Ishikawa (cell line): ENCODE data around the gene BMS1.

Experiments
- CEBPB ChIP-seq: IDR thresholded peaks from 2 replicates; pipeline ENCODE4 v1.6.1; 2012
- CREB1 ChIP-seq: IDR thresholded peaks from 2 replicates; pipeline ENCODE4 v1.6.1; 2012; ENCODE audit warnings: low read depth
- EGR1 ChIP-seq: IDR thresholded peaks from 2 replicates; pipeline ENCODE4 v1.6.1; 2012
- EP300 ChIP-seq: IDR thresholded peaks from 2 replicates; pipeline ENCODE4 v1.6.1; 2012; ENCODE audit warnings: borderline replicate concordance
- FOXM1 ChIP-seq: IDR thresholded peaks from 2 replicates; pipeline ENCODE4 v1.6.1; 2012; ENCODE audit warnings: low read depth, borderline replicate concordance
- MAX ChIP-seq: IDR thresholded peaks from 2 replicates; pipeline ENCODE4 v1.6.1; 2012
- NFIC ChIP-seq: IDR thresholded peaks from 2 replicates; pipeline ENCODE4 v1.6.1; 2012
- RAD21 ChIP-seq: IDR thresholded peaks from 2 replicates; pipeline ENCODE4 v1.6.1; 2012; ENCODE audit warnings: low read depth
- REST ChIP-seq: IDR thresholded peaks from 2 replicates; pipeline ENCODE4 v1.6.1; 2012; ENCODE audit warnings: low read depth, mild to moderate bottlenecking
- TAF1 ChIP-seq: IDR thresholded peaks from 2 replicates; pipeline ENCODE4 v1.6.1; 2012; ENCODE audit warnings: low read depth, mild to moderate bottlenecking
- TCF12 ChIP-seq: IDR thresholded peaks from 2 replicates; pipeline ENCODE4 v1.6.1; 2012; ENCODE audit warnings: low read depth
- TEAD4 ChIP-seq: IDR thresholded peaks from 2 replicates; pipeline ENCODE4 v1.6.1; 2012
- USF1 ChIP-seq: IDR thresholded peaks from 2 replicates; pipeline ENCODE4 v1.6.1; 2012
- YY1 ChIP-seq: IDR thresholded peaks from 2 replicates; pipeline ENCODE4 v1.6.1; 2012; ENCODE audit warnings: low read depth
- ZBTB7A ChIP-seq: IDR thresholded peaks from 2 replicates; pipeline ENCODE4 v1.6.1; 2012; ENCODE audit warnings: low read depth

BMS1 gene

GRCh38 chr10:42809676-42810075 lies 27.1 kb downstream of the BMS1 start:
- TF ChIP-seq NFIC (no peak), USF1 (no peak), ZBTB7A (no peak), RAD21 (no peak), REST (no peak), TAF1 (no peak), CEBPB (no peak), MAX (no peak), YY1 (no peak), FOXM1 (no peak), EP300 (no peak), EGR1 (no peak), TCF12 (no peak), TEAD4 (no peak), CREB1 (no peak)

GRCh38 chr10:42812028-42812427 lies 29.4 kb downstream of the BMS1 start:
- TF ChIP-seq YY1 (no peak), MAX (no peak), TAF1 (no peak), TCF12 (no peak), FOXM1 (no peak), CREB1 (no peak), USF1 (no peak), RAD21 (no peak), EGR1 (no peak), CEBPB (no peak), EP300 (no peak), ZBTB7A (no peak), NFIC (no peak), TEAD4 (no peak), REST (no peak)

DNA sequence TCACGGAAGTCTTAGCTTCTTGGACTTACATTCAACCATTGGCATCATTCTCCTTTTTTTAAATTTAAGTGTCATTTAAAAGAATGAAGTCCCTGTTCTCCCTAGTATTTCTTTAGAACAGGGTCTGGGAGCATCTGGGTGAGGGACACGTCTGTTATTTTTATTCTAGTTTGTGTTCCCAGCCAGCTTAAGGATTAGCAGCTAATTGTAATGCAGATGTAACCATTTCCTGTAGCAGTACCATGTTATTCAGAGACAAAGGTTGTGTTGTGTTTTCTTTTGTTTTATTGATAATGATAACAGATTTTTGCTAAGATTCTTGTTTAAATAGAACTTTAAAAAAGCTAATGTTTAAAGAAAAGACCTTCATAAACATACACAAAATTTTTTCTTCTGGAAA lies 34.3 kb downstream of the BMS1 start:
- TF ChIP-seq FOXM1 (no peak), YY1 (no peak), TCF12 (no peak), MAX (no peak), USF1 (no peak)

DNA sequence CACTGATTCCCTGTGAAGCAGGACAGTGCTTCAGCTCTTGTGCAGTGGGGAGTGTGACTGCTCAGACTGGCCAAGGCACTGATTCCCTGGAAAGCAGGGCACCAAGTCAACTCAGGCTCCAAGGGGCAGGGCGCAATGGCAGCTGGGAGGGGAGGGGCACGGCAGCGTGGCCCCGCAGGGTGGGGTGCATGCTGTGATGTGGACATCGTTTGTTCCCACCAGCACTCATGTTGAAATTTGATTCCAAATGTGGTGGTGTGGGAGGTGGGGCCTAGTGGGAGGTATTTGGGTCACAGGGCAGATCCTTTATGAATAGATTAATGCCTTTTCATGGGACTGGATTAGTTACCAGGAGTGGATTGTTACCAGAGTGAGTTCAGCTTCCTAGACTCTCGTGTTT lies 44.2 kb downstream of the BMS1 start:
- TF ChIP-seq MAX: peak; percentile 23; the same call in 1 of the 2 replicates

GRCh38 chr10:42827201-42827600 lies 44.6 kb downstream of the BMS1 start:
- TF ChIP-seq RAD21: no peak
- TF ChIP-seq TCF12: no peak
- no peak for TF ChIP-seq CEBPB
- TF ChIP-seq USF1: no peak
- no peak for TF ChIP-seq FOXM1
- no peak for TF ChIP-seq EGR1
- TF ChIP-seq TAF1: no peak

- TF ChIP-seq REST: no peak
- TF ChIP-seq TCF12: no peak
- no peak for TF ChIP-seq CREB1
- no peak for TF ChIP-seq TAF1
- no peak for TF ChIP-seq NFIC
- TF ChIP-seq CEBPB: no peak
- no peak for TF ChIP-seq FOXM1
- no peak for TF ChIP-seq USF1
- no peak for TF ChIP-seq EP300
- TF ChIP-seq YY1: no peak
- no peak for TF ChIP-seq ZBTB7A
- TF ChIP-seq MAX: no peak
- TF ChIP-seq RAD21: no peak
Measured at GRCh38 chr10:42830237-42830636, 47.6 kb downstream of the BMS1 start.
